ENCODE data around the gene COX10.
A peak's percentile ranks its signal among the peaks of the same experiment; 100 is the strongest.
"Not testable (repeated sequence)": the region's sequence is repeated elsewhere in the genome, so short reads cannot be mapped to it uniquely, and the experiment has no call there.

The COX10 gene

GRCh38 chr17:14069251-14070021 is at the start of gene COX10:
TSS of gene COX10 (plus strand) at chr17:14069504. CDS start at chr17:14069606, 102 bp downstream.
- peak; percentile 73 to 80 for DNase-seq (ENCODE audit: low read depth in 2 of 2)

DNA sequence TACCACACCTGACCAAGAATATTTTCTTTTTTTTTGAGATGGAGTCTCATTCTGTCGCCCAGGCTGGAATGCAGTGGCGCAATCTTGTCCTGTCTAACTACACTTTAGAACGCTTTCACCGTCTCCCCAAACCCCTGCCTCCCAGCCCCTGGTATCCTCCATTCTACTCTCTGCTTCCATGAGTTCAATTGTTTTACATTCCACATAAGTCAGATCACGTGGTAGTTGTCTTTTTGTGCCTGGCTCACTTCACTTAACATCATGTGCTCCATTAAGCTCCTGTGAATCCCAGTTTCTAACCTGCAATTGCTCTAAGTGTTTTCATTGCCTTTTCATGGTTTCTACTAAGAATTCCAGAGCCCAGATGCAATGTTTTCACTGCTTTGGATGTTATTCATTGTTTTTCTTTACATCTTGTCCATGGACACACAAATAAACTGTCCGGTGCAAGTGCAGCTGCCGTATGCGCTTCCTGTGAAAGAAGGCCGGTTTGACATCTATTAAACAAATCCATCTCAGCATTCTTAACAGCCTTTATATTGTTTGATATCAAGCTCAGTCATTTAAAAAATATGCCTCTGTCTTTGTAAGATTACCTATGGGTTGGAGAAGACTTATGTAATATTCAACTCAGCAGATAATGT is 47.5 kb upstream of the COX10 start:
- not testable (repeated sequence) for DNase-seq (ENCODE audit: low read depth in 2 of 2)

- DNase-seq (ENCODE audit: low read depth in 2 of 2): not testable (repeated sequence)
These were observed 39.5 kb upstream of the COX10 start for GRCh38 chr17:14029755-14030154.

- no peak for DNase-seq (ENCODE audit: low read depth in 2 of 2)
These were observed 37.1 kb upstream of the COX10 start for GRCh38 chr17:14032234-14032633.

DNA sequence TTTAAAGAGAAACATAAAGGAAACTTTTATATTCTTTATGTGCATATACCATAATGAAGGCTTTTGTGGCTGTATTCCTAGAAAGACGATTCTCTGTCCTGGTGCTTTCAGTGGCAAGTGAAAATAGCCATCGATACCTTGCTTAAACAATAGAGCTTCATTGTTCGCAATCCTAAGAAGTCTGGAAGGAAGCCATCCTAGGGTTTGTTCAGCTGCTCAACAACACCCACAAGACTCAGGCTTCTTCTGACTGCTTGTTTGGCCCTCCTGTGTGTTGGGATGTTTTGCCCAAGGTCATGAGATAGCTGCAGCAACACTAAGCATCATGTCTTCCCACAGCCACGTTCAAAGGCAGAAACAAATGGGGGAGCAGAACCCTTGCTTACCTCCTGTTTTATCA is 36.1 kb upstream of the COX10 start:
- no peak for DNase-seq (ENCODE audit: low read depth in 2 of 2)

- no peak for DNase-seq (ENCODE audit: low read depth in 2 of 2)
These were observed 31.9 kb upstream of the COX10 start for GRCh38 chr17:14037453-14037852.

GRCh38 chr17:14038206-14038605 is 31.1 kb upstream of the COX10 start:
- DNase-seq (ENCODE audit: low read depth in 2 of 2): no peak

DNA sequence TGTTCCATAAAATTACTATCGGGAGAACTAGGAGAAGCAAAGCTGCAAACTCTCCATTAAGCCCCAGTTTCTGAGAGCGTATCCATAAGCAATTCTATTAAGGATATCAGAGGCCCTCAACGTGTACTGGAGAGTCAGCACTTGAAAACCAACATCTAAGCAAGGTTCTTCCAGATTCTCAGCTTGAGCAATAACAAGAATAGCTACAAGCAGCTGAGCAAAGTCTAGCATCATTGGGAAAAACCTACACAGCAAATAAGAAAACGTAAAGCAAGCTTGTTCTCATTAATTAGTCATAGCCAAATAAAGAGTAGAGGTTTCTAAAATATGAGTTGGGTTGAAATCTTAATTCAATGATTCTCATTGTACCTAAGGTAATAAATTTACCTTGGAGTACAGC is 26.9 kb upstream of the COX10 start:
- DNase-seq (ENCODE audit: low read depth in 2 of 2): no peak

- no peak for DNase-seq (ENCODE audit: low read depth in 2 of 2)
These were observed 24.6 kb upstream of the COX10 start for GRCh38 chr17:14044702-14045101.

DNA sequence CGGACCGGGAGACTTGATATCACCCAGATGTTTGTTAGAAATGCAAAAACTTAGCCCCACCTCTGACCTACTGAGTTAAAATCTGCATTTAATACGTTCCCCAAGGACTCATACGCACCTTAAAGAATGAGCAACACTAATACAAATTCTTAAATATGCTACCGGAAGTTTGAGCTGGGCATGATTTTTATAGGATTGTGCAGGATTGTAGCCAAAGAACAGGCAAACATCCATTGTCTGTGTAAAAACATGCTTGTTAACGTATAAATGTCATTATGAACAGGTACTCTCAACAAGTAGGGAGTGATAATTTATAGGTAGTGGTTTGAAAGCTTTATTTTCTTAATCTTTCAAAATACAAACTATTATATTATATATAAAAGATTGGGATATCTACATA is 22.3 kb upstream of the COX10 start:
- no peak for DNase-seq (ENCODE audit: low read depth in 2 of 2)

- DNase-seq (ENCODE audit: low read depth in 2 of 2): no peak
These were observed 21.7 kb upstream of the COX10 start for GRCh38 chr17:14047591-14047990.

- no peak for DNase-seq (ENCODE audit: low read depth in 2 of 2)
These were observed 21.1 kb upstream of the COX10 start for GRCh38 chr17:14048169-14048568.

DNA sequence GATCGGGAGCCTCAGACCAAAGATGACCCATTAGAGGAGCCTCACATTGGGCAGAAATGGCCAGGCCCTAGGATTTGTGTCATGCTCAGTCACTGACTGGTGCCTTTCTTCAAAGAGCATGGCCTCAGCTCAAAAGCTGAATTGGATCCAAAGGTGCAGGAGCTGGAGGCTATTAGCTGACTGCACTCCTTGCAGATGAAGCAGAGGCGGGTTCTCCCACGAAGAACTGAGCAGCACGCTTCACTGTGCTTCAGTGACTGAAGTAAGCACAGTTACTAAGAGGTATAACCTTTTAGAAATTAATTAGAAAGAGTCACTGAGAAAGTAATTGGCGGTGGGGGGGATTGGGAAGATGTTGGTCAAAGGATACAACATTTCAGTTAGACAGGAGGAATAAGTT is 18.7 kb upstream of the COX10 start:
- no peak for DNase-seq (ENCODE audit: low read depth in 2 of 2)

DNA sequence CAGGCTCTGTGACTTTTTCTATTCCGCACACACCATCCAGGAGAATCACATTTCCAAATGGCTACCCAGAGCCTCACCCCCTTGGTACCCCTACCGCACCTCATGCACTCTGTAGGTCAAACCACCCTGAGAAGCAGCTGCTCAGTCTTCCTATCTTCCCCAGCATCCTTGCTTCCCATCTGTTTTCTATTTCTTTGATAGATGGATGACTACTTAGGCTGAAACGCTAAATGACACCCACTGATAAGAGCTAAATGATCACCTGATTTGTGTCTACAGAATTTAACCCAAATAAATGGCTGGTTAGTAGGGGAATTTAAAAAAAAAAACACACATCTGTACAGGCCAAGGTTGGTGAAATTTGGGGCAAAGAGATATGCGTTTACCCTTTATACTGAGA is 17.6 kb upstream of the COX10 start:
- DNase-seq (ENCODE audit: low read depth in 2 of 2): no peak

GRCh38 chr17:14052886-14053615 is 16.3 kb upstream of the COX10 start:
- DNase-seq (ENCODE audit: low read depth in 2 of 2): no peak

DNA sequence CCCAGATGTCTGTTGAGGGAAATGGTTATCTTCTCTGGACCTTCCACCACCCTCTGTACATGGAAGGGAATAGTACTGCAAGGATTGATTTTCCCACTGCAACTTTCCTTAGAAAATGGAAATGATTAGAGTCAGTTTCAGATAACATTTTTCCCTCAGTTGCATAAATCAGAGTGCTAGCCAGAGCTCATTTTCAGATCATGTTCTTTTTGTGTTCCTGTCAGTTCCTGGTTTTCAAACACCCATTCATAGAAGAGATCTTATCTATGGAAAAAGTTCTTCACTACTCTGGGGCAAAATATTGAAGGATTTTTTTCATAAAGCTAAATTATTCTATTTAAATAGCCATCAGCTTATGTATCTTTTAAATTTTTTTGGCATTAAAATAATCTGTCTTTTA is 11.7 kb upstream of the COX10 start:
- DNase-seq (ENCODE audit: low read depth in 2 of 2): no peak

DNA sequence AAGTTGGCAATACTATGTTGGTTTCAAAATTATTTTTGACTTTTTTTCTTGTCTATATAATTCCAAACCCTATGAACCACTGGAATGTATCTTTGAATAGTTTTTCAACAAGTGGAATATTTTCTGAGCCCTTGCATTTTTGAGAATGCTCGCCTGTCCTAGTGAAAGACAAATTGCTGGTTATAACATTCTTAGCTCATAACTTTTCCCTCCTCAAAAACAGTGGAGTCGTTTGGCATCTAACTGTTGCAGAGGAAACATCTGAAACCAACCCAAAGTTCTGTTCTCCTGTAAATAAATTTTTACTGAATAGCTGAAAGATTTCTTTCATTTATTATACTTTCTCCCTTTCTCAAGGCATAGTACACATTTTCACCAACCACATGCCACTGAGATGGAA is 11.3 kb upstream of the COX10 start:
- no peak for DNase-seq (ENCODE audit: low read depth in 2 of 2)

GRCh38 chr17:14060706-14061105 is 8.6 kb upstream of the COX10 start:
- no peak for DNase-seq (ENCODE audit: low read depth in 2 of 2)

DNA sequence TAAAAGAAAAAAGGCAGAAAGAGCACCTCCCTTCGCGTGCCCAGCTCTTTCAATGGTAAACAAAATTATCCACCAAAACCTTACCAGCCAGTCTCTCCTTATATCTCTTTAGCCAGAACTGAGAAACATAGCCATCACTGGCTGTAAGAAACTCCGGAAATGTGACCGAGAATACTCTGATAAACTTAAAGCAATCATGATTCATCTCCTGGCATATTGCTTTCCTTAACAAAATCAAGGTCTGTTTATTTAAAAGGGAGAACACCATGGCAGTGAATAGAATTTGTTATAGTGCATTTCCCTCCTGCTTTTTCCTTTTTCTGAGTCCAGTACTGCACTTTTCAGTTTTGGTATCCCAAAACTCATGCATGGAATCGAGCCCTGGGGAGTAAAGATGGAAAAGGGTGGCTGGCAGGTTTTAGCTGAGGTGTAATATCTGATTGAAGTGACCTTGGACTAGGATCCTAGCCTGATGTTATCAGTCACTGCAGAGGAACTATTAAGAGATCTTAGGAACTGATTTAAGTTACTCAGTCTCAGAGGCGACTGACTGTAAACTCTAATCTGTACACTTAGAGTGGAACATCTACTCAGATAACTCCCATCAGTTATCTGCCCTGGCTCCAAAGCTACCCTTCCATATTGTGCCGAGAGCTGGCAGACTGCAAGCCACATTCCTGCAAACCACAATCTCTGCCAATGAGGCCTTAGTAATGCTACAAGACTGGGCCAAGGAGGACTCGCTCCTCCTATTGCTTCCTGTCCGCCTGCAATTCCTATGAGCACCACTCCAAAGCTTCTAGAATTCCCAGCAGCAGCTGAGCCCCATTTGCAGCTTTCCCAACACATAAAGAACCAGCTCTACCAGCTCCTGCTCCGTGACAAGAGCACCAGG is 7.4 kb upstream of the COX10 start:
- no peak for DNase-seq (ENCODE audit: low read depth in 2 of 2)

DNA sequence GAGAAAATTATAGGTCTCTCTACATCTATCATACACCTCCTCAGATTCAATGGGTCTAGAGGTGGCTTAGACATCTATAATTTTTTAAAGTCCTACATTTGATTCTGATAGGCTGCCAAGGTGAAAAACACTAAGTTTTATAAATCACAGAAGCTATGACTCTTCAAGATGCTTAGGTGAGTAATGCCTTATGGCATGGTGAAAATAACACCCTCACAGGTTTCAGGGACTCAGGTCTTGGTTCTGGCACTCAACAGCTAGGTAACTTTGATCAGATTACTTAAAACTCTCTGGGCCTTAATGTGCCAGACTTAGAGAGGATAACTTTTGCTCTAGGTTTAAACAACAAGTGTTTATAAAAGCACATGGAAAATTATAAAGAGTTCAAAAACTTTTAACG is 2.0 kb upstream of the COX10 start:
- DNase-seq (ENCODE audit: low read depth in 2 of 2): no peak

DNA sequence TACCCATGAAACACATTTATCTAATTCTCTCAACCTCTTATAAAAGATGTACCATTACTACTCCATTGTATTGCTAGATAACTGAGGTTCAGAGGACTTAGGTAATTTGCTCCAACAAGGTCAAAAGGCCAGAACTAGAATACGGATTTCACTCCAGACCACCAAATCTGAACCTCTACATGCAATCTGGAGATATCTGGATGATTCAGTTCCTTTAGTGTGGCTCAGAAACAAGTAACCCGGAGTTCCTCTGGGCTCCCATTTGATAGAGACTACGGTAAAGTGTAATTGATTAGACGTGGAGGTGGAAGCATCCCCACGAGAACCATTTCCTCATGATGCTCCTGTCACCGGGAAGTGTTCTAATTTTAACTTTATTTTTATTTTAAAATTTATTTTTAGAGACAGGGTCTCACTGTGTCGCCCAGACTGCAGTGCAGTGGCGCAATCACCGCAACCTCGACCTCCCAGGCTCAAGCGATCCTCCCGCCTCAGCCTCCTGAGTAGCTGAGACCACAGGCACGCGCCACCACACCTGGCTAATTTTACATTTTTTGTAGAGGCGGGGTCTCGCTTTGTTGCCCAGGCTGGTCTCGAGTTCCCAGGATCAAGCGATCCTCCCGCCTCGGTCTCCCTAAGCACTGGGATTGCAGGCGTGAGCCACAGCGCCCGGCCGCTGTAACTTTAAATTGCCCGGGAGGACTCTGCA is 608 bp upstream of the COX10 start:
- no peak for DNase-seq (ENCODE audit: low read depth in 2 of 2)
